Duodenal mucosa (tissue), 2 donors: Measurements from ENCODE around the gene CFAP92.

ENCODE experiments used
- H3K27ac ChIP-seq: one replicate; pipeline ENCODE4 v1.7.0; 2013; ENCODE audit warnings: low read depth, low read length
- H3K27me3 ChIP-seq, 2 donors: one replicate each; pipeline ENCODE4 v1.7.0; 2013; ENCODE audit warnings: low read length in 2 of 2, control low read depth in 1 of 2; ENCODE audit not compliant: insufficient read depth in 2 of 2, control insufficient read depth in 1 of 2
- H3K36me3 ChIP-seq, 2 donors: one replicate each; pipeline ENCODE4 v1.7.0; 2013; ENCODE audit warnings: low read length in 2 of 2, control low read depth in 1 of 2; ENCODE audit not compliant: insufficient read depth in 2 of 2, control insufficient read depth in 1 of 2
- H3K4me1 ChIP-seq, 2 donors: one replicate each; pipeline ENCODE4 v1.7.0; 2013; ENCODE audit warnings: low read length in 2 of 2, control low read depth in 1 of 2; ENCODE audit not compliant: insufficient read depth in 2 of 2, control insufficient read depth in 1 of 2
- H3K4me3 ChIP-seq, 2 donors: one replicate each; pipeline ENCODE4 v1.7.0; 2013; ENCODE audit warnings: low read length in 2 of 2, low read depth in 1 of 2
- H3K9ac ChIP-seq, 2 donors: one replicate each; pipeline ENCODE4 v1.7.0; 2013; ENCODE audit warnings: low read length in 2 of 2, low read depth in 1 of 2
- H3K9me3 ChIP-seq, 2 donors: one replicate each; pipeline ENCODE4 v1.7.0; 2013; ENCODE audit warnings: low read length in 2 of 2, control low read depth in 1 of 2; ENCODE audit not compliant: control insufficient read depth in 1 of 2

CFAP92 gene

GRCh38 chr3:129026728-129027543, 33.1 kb upstream of the CFAP92 start:
- H3K27ac ChIP-seq = no peak overlapping the region
- H3K27me3 ChIP-seq = no peaks in the 10 kb centered on the region
- peak overlapping the region; percentile 50 to 67 for H3K4me3 ChIP-seq
- peak overlapping the region; percentile 48 to 70 for H3K9ac ChIP-seq
- no peaks in the 10 kb centered on the region for H3K36me3 ChIP-seq
- H3K4me1 ChIP-seq = peaks cover 10 to 14% of the 10 kb centered on the region in 2 donors
- no peaks in the 10 kb centered on the region for H3K9me3 ChIP-seq

GRCh38 chr3:129025691-129026435, 32.0 kb upstream of the CFAP92 start:
- H3K9ac ChIP-seq = no peak overlapping the region
- H3K27ac ChIP-seq = no peak overlapping the region
- H3K27me3 ChIP-seq = no peaks in the 10 kb centered on the region
- no peak overlapping the region for H3K4me3 ChIP-seq
- no peaks in the 10 kb centered on the region for H3K36me3 ChIP-seq
- peaks cover 10 to 14% of the 10 kb centered on the region in 2 donors for H3K4me1 ChIP-seq
- H3K9me3 ChIP-seq = no peaks in the 10 kb centered on the region

GRCh38 chr3:129025108-129025507, 31.2 kb upstream of the CFAP92 start:
- Histone ChIP-seq H3K4me1 (peaks cover 10 to 14% of the 10 kb centered on the region in 2 donors), H3K9me3 (no peaks in the 10 kb centered on the region), H3K36me3 (no peaks in the 10 kb centered on the region), H3K27me3 (no peaks in the 10 kb centered on the region), H3K9ac (no peak overlapping the region), H3K4me3 (no peak overlapping the region), H3K27ac (peak overlapping the region; percentile 39)

- Histone ChIP-seq H3K4me3 (no peak overlapping the region), H3K27ac (no peak overlapping the region), H3K36me3 (no peaks in the 10 kb centered on the region), H3K9me3 (no peaks in the 10 kb centered on the region), H3K4me1 (peaks cover 10 to 14% of the 10 kb centered on the region in 2 donors), H3K9ac (no peak overlapping the region), H3K27me3 (no peaks in the 10 kb centered on the region)
Measured at GRCh38 chr3:129023909-129024308, 30.0 kb upstream of the CFAP92 start.

GRCh38 chr3:129023008-129023358, 29.1 kb upstream of the CFAP92 start:
- no peaks in the 10 kb centered on the region for H3K36me3 ChIP-seq
- H3K9me3 ChIP-seq = no peaks in the 10 kb centered on the region
- H3K4me1 ChIP-seq = peaks cover 10 to 14% of the 10 kb centered on the region in 2 donors
- H3K4me3 ChIP-seq = no peak overlapping the region
- no peak overlapping the region for H3K9ac ChIP-seq
- H3K27me3 ChIP-seq = no peaks in the 10 kb centered on the region
- H3K27ac ChIP-seq = peak overlapping the region; percentile 33

- Histone ChIP-seq H3K9me3 (no peaks in the 10 kb centered on the region), H3K9ac (no peak overlapping the region), H3K36me3 (no peaks in the 10 kb centered on the region), H3K27me3 (no peaks in the 10 kb centered on the region), H3K27ac (peak overlapping the region; percentile 33), H3K4me3 (no peak overlapping the region), H3K4me1 (peaks cover 13 to 15% of the 10 kb centered on the region in 2 donors)
Measured at GRCh38 chr3:129022114-129023007, 28.5 kb upstream of the CFAP92 start.

- H3K36me3 ChIP-seq = no peaks in the 10 kb centered on the region
- H3K27me3 ChIP-seq = no peaks in the 10 kb centered on the region
- H3K4me3 ChIP-seq = no peak overlapping the region
- H3K4me1 ChIP-seq = peaks cover 17 to 21% of the 10 kb centered on the region in 2 donors
- no peak overlapping the region for H3K9ac ChIP-seq
- H3K27ac ChIP-seq = no peak overlapping the region
- no peaks in the 10 kb centered on the region for H3K9me3 ChIP-seq
Measured at GRCh38 chr3:129021140-129021551, 27.3 kb upstream of the CFAP92 start.

GRCh38 chr3:129020691-129021090, 26.8 kb upstream of the CFAP92 start:
- H3K4me1 ChIP-seq = peaks cover 19 to 24% of the 10 kb centered on the region in 2 donors
- no peaks in the 10 kb centered on the region for H3K27me3 ChIP-seq
- H3K4me3 ChIP-seq = no peak overlapping the region
- H3K27ac ChIP-seq = no peak overlapping the region
- H3K36me3 ChIP-seq = no peaks in the 10 kb centered on the region
- no peaks in the 10 kb centered on the region for H3K9me3 ChIP-seq
- no peak overlapping the region for H3K9ac ChIP-seq

GRCh38 chr3:129019266-129019665, 25.4 kb upstream of the CFAP92 start:
- no peak overlapping the region for H3K27ac ChIP-seq

More at GRCh38 chr3:129019266-129019665, 25.4 kb upstream of the CFAP92 start:
- Histone ChIP-seq H3K9ac (no peak overlapping the region), H3K36me3 (no peaks in the 10 kb centered on the region), H3K9me3 (no peaks in the 10 kb centered on the region), H3K4me3 (no peak overlapping the region), H3K27me3 (no peaks in the 10 kb centered on the region), H3K4me1 (peaks cover 20 to 24% of the 10 kb centered on the region in 2 donors)
